Activated CD8-positive, alpha-beta T cell treated with anti-CD3 and anti-CD28 coated beads, Interleukin-2, amount 10 ng/mL, durations not matched to agents 7 days and 5 days (primary cell): ENCODE data around the gene MYT1. TPM values are rescaled to one million over a fixed set of nuclear protein-coding genes. Genes with fewer than 3 reads are reported as not detected.
"Not testable (repeated sequence)": the region's sequence is repeated elsewhere in the genome, so short reads cannot be mapped to it uniquely, and the experiment has no call there.

Source experiments
- ATAC-seq: fragments of 150-1000 bp; cut with Tn5 transposase; one replicate; pipeline ENCODE4 v1.10.0; 2021; ENCODE audit warnings: moderate library complexity
- CTCF ChIA-PET: fragments of 350-600 bp; sonication (Branson Sonifier 250); formaldehyde crosslinking; loops from one replicate; lab custom pipeline; 2021; ENCODE audit warnings: antibody characterized with exemption; lab: Charles Lee
- POLR2A ChIA-PET: fragments of 350-600 bp; sonication (Branson Sonifier 250); formaldehyde crosslinking; loops from one replicate; lab custom pipeline; 2021; ENCODE audit warnings: antibody characterized with exemption; lab: Charles Lee
- DNase-seq: peaks from one replicate; pipeline ENCODE4 v3.0.0-alpha.2; 2020
- H3K27ac Mint-ChIP-seq: one replicate; pipeline ENCODE4 v1.8.0; 2021; ENCODE audit warnings: mild to moderate bottlenecking, mixed read lengths
- H3K27me3 Mint-ChIP-seq: one replicate; pipeline ENCODE4 v1.8.0; 2021; ENCODE audit warnings: low read depth, mixed read lengths
- H3K36me3 Mint-ChIP-seq: one replicate; pipeline ENCODE4 v1.8.0; 2021; ENCODE audit warnings: low read depth, mixed read lengths
- H3K4me1 Mint-ChIP-seq: one replicate; pipeline ENCODE4 v1.8.0; 2021; ENCODE audit warnings: low read depth, mixed read lengths
- H3K4me3 Mint-ChIP-seq: one replicate; pipeline ENCODE4 v1.8.0; 2021; ENCODE audit warnings: mild to moderate bottlenecking, mixed read lengths
- H3K9me3 Mint-ChIP-seq: one replicate; pipeline ENCODE4 v1.8.0; 2022; ENCODE audit warnings: mixed read lengths; ENCODE audit not compliant: insufficient read depth
- total RNA-seq, 2 experiments: library from RNA; stranded (reverse); gene quantifications; one replicate each; pipeline ENCODE4 v1.2.3, GENCODE V29; 2021

The MYT1 gene
- total RNA-seq, 2 experiments from 2014 or later = not detected

GRCh38 chr20:64229507-64230061, 65.3 kb downstream of the MYT1 start:
- DNase-seq (no peak), ATAC-seq (no peak)
- Mint-ChIP-seq H3K4me3 (no peak overlapping the region), H3K9me3 (no peaks in the 10 kb centered on the region), H3K27me3 (peaks cover 4% of the 10 kb centered on the region), H3K36me3 (no peaks in the 10 kb centered on the region), H3K27ac (no peak overlapping the region), H3K4me1 (peaks cover 9% of the 10 kb centered on the region)
- ChIA-PET CTCF (no interaction called here), POLR2A (no interaction called here)

DNA sequence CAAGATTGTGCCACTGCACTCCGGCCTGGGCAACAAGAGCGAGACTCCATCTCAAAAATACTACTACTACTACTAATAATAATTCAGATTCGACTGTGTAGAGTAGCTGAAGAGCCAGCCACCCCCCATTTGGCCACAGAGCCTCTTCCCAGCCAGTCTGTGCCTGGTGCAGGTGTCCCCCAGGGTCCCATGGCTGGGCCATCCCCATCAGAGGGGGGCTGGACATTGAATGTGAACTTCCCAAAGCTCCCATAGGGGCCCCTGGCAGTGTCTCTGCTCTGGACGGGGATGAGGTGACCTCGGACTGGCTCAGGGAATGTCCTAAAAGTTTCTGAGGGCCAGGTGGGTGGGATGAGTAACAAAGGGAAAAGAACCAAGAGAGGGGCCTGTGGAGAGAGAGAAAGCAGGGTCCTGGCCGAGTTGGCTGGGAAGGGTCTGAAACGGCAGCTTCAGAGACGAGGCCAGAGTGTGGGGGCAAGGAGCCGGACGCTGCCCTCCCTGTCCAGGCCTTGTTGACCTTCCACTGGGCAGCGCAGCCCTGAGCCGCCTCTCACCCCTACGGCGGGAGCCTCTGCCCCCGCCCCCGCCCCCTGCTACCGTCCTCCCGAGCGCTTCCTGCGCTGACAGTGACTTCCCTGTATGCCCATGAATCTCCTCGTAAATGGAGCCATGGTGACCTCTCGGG, 66.4 kb downstream of the MYT1 start:
- ChIA-PET POLR2A (no interaction called here), CTCF (no interaction called here)
- H3K9me3 Mint-ChIP-seq = no peaks in the 10 kb centered on the region
- peaks cover 4% of the 10 kb centered on the region for H3K27me3 Mint-ChIP-seq
- H3K36me3 Mint-ChIP-seq = no peaks in the 10 kb centered on the region
- DNase-seq = no peak
- peaks cover 9% of the 10 kb centered on the region for H3K4me1 Mint-ChIP-seq
- no peak for ATAC-seq
- H3K4me3 Mint-ChIP-seq = no peak overlapping the region
- H3K27ac Mint-ChIP-seq = no peak overlapping the region

- no peak for ATAC-seq
- no peak for DNase-seq
- Mint-ChIP-seq H3K4me3 (no peak overlapping the region), H3K9me3 (no peaks in the 10 kb centered on the region), H3K4me1 (peaks cover 9% of the 10 kb centered on the region), H3K36me3 (no peaks in the 10 kb centered on the region), H3K27me3 (peaks cover 4% of the 10 kb centered on the region), H3K27ac (no peak overlapping the region)
- CTCF ChIA-PET = no interaction called here
- POLR2A ChIA-PET = no interaction called here
Measured at GRCh38 chr20:64231621-64232550, 67.6 kb downstream of the MYT1 start.

DNA sequence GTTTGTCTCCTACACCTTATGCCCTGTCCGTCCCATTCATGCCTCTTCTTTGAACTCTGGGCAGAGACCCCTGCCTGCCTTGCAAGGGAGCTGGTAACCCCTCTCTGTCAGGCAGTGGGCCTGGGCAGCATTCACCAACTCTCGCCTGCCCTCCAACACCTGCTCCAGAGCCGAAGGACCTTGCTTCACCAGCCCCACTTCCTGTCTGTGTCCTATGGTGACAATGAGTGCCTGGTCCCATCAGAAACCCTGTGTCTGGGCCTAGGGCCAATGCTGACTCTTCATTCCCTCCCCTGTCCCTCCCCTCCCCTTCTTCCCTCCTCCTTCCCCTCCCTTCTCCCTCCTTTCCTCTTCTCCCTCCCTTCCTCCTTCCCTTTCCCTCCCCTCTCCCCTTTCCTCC, 68.5 kb downstream of the MYT1 start:
- POLR2A ChIA-PET = no interaction called here
- H3K9me3 Mint-ChIP-seq = no peaks in the 10 kb centered on the region
- H3K27me3 Mint-ChIP-seq = peaks cover 4% of the 10 kb centered on the region
- no peak for DNase-seq
- no peaks in the 10 kb centered on the region for H3K36me3 Mint-ChIP-seq
- peak; percentile 42 for ATAC-seq
- CTCF ChIA-PET = no interaction called here
- H3K4me3 Mint-ChIP-seq = no peak overlapping the region
- H3K4me1 Mint-ChIP-seq = peaks cover 9% of the 10 kb centered on the region
- H3K27ac Mint-ChIP-seq = no peak overlapping the region

GRCh38 chr20:64233725-64234124, 69.5 kb downstream of the MYT1 start:
- Mint-ChIP-seq H3K4me1 (peaks cover 6% of the 10 kb centered on the region), H3K36me3 (no peaks in the 10 kb centered on the region), H3K27me3 (no peaks in the 10 kb centered on the region), H3K4me3 (no peak overlapping the region), H3K27ac (peak overlapping the region; percentile 56), H3K9me3 (no peaks in the 10 kb centered on the region)
- no peak for ATAC-seq
- DNase-seq = no peak
- ChIA-PET CTCF (no interaction called here), POLR2A (no interaction called here)

DNA sequence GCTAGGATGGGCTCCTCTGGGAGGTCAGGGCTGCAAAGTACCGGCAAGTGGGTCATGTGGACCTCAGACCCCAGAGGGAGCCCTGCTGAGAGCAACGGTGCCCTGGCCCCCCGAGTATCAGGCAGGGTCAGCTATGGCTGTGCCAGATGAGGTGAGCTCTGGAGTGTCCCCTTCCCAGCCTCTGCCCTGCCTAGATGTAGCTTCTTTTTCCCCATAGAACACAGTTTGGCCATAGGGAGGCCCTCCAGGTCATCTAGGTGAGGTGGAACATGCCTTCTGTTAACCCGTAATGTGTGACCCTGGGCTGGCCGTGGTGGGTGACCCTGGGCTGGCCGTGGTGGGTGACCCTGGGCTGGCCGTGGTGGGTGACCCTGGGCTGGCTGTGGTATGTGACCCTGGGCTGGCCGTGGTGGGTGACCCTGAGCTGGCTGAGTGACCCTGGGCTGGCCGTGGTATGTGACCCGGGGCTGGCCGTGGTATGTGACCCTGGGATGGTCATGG, 70.1 kb downstream of the MYT1 start:
- Mint-ChIP-seq H3K9me3 (no peaks in the 10 kb centered on the region), H3K36me3 (no peaks in the 10 kb centered on the region), H3K4me1 (peaks cover 6% of the 10 kb centered on the region), H3K27ac (no peak overlapping the region), H3K4me3 (no peak overlapping the region), H3K27me3 (no peaks in the 10 kb centered on the region)
- POLR2A ChIA-PET = no interaction called here
- no peak for ATAC-seq
- CTCF ChIA-PET = no interaction called here
- no peak for DNase-seq

- ATAC-seq, DNase-seq, H3K9me3 Mint-ChIP-seq, CTCF ChIA-PET, H3K27ac Mint-ChIP-seq, H3K36me3 Mint-ChIP-seq, H3K27me3 Mint-ChIP-seq, POLR2A ChIA-PET, H3K4me3 Mint-ChIP-seq, H3K4me1 Mint-ChIP-seq: not testable (repeated sequence)
Measured at GRCh38 chr20:64234921-64235565, 70.8 kb downstream of the MYT1 start.

GRCh38 chr20:64236137-64237088, 72.2 kb downstream of the MYT1 start:
- ChIA-PET POLR2A (no interaction called here), CTCF (no interaction called here)
- no peak for ATAC-seq
- DNase-seq = no peak
- Mint-ChIP-seq H3K4me1 (peaks cover 6% of the 10 kb centered on the region), H3K36me3 (no peaks in the 10 kb centered on the region), H3K27ac (no peak overlapping the region), H3K27me3 (no peaks in the 10 kb centered on the region), H3K4me3 (no peak overlapping the region), H3K9me3 (no peaks in the 10 kb centered on the region)

GRCh38 chr20:64237316-64237715, 73.1 kb downstream of the MYT1 start:
- no peak for ATAC-seq
- ChIA-PET CTCF (no interaction called here), POLR2A (interaction anchor here (0.5 kb wide), 1 partner anchor 53 kb away, joined by 3 read pairs; no protein-coding TSS in a partner anchor)
- no peak for DNase-seq
- peaks cover 6% of the 10 kb centered on the region for H3K4me1 Mint-ChIP-seq
- H3K27ac Mint-ChIP-seq = no peak overlapping the region
- H3K36me3 Mint-ChIP-seq = no peaks in the 10 kb centered on the region
- no peaks in the 10 kb centered on the region for H3K9me3 Mint-ChIP-seq
- no peaks in the 10 kb centered on the region for H3K27me3 Mint-ChIP-seq
- H3K4me3 Mint-ChIP-seq = no peak overlapping the region

GRCh38 chr20:64238115-64238825, 74.0 kb downstream of the MYT1 start:
- DNase-seq = no peak
- CTCF ChIA-PET = no interaction called here

More at GRCh38 chr20:64238115-64238825, 74.0 kb downstream of the MYT1 start:
- Mint-ChIP-seq H3K9me3 (no peaks in the 10 kb centered on the region), H3K27me3 (no peaks in the 10 kb centered on the region), H3K27ac (no peak overlapping the region), H3K36me3 (no peaks in the 10 kb centered on the region), H3K4me1 (peaks cover 6% of the 10 kb centered on the region), H3K4me3 (no peak overlapping the region)
- POLR2A ChIA-PET = no interaction called here
- no peak for ATAC-seq
